GM12891 (cell line): ENCODE results near the gene VPS26C. TPM values are rescaled to one million over a fixed set of nuclear protein-coding genes. Genes with fewer than 3 reads are reported as not detected.
"Not testable (repeated sequence)": the region's sequence is repeated elsewhere in the genome, so short reads cannot be mapped to it uniquely, and the experiment has no call there.

ENCODE experiments used
- DNase-seq: peaks from one replicate; pipeline ENCODE4 v3.0.0; 2011; ENCODE audit warnings: low spot score; ENCODE audit not compliant: insufficient read length
- FAIRE-seq: peaks from 2 replicates; lab custom pipeline; 2011; peaks lifted over from hg19 to GRCh38; lab: Jason Lieb, UNC
- PAX5 ChIP-seq: IDR thresholded peaks from 2 replicates; pipeline ENCODE4 v1.6.1; 2011; ENCODE audit warnings: low read length, moderate library complexity, mild to moderate bottlenecking; ENCODE audit not compliant: insufficient read depth, severe bottlenecking
- POLR2A ChIP-seq: IDR thresholded peaks from 2 replicates; pipeline ENCODE4 v1.6.1; 2011; ENCODE audit warnings: low read depth, low read length, control low read depth
- POLR2AphosphoS5 ChIP-seq: IDR thresholded peaks from 2 replicates; pipeline ENCODE4 v1.6.1; 2011; ENCODE audit warnings: low read depth, low read length, control low read depth
- POU2F2 ChIP-seq: IDR thresholded peaks from 2 replicates; pipeline ENCODE4 v1.6.1; 2011; ENCODE audit warnings: low read depth, mild to moderate bottlenecking, control low read depth, low read length, moderate library complexity
- SPI1 ChIP-seq: IDR thresholded peaks from 2 replicates; pipeline ENCODE4 v1.6.1; 2011; ENCODE audit warnings: low read depth, low read length, control low read depth
- TAF1 ChIP-seq: IDR thresholded peaks from 2 replicates; pipeline ENCODE4 v1.6.1; 2011; ENCODE audit warnings: low read depth, low read length, control low read depth
- polyA plus RNA-seq: library from polyadenylated mRNA; unstranded; fragments of >200 nt; gene quantifications from one replicate; pipeline ENCODE4 v1.2.1, GENCODE V29; 2012; ENCODE audit warnings: low read depth, missing spikeins, inconsistent platforms; ENCODE audit not compliant: missing spikeins

VPS26C gene
- polyA plus RNA-seq = 29.8 TPM

- FAIRE-seq (peak; percentile 100), DNase-seq (peak; percentile 88)
- peak; percentile 68; the same call in 1 of the 2 replicates for TF ChIP-seq TAF1
- no peak for TF ChIP-seq PAX5
- TF ChIP-seq POLR2A = peak; percentile 94
- no peak; the same call in 1 of the 2 replicates for TF ChIP-seq POU2F2
- TF ChIP-seq SPI1 = peak; percentile 0; the same call in 1 of the 2 replicates
- peak; percentile 94 for TF ChIP-seq POLR2AphosphoS5
These were observed at the start of gene VPS26C for GRCh38 chr21:37267269-37268185. Gene VPS26C, minus strand, starts transcription at chr21:37267334. Its CDS starts 40 bp downstream, at chr21:37267294.

- FAIRE-seq, DNase-seq: not testable (repeated sequence)
These were observed 48.9 kb upstream of the VPS26C start for GRCh38 chr21:37316072-37316471.

- DNase-seq = no peak
- TF ChIP-seq SPI1 (no peak), POLR2AphosphoS5 (no peak), POLR2A (no peak), TAF1 (no peak), POU2F2 (no peak)
- FAIRE-seq = no peak
These were observed 33.1 kb upstream of the VPS26C start for GRCh38 chr21:37300114-37300751.

GRCh38 chr21:37297364-37297763 lies 30.2 kb upstream of the VPS26C start:
- FAIRE-seq = no peak
- no peak for DNase-seq
- TF ChIP-seq SPI1 = no peak

GRCh38 chr21:37294679-37295078 lies 27.5 kb upstream of the VPS26C start:
- DNase-seq (no peak), FAIRE-seq (no peak)
- TF ChIP-seq POU2F2 (no peak), SPI1 (no peak), PAX5 (no peak), TAF1 (no peak), POLR2AphosphoS5 (no peak), POLR2A (no peak)

- FAIRE-seq (no peak), DNase-seq (no peak)
- TF ChIP-seq POLR2A (no peak), POLR2AphosphoS5 (no peak), TAF1 (no peak), SPI1 (no peak), PAX5 (no peak), POU2F2 (no peak)
These were observed 25.8 kb upstream of the VPS26C start for GRCh38 chr21:37292941-37293340.

GRCh38 chr21:37292041-37292440 lies 24.9 kb upstream of the VPS26C start:
- TF ChIP-seq POLR2A (no peak), PAX5 (no peak), SPI1 (no peak), POLR2AphosphoS5 (no peak), TAF1 (no peak), POU2F2 (no peak)
- no peak for FAIRE-seq

GRCh38 chr21:37283191-37283710 lies 16.1 kb upstream of the VPS26C start:
- not testable (repeated sequence) for DNase-seq, FAIRE-seq

More at GRCh38 chr21:37292041-37292440, 24.9 kb upstream of the VPS26C start:
- no peak for DNase-seq

- DNase-seq, FAIRE-seq: not testable (repeated sequence)
These were observed 15.5 kb upstream of the VPS26C start for GRCh38 chr21:37282602-37283001.

- TF ChIP-seq SPI1 (no peak), POU2F2 (no peak), PAX5 (no peak)
- FAIRE-seq (peak; percentile 13), DNase-seq (no peak)
These were observed 14.9 kb upstream of the VPS26C start for GRCh38 chr21:37281993-37282392.

- FAIRE-seq (no peak), DNase-seq (no peak)
- TF ChIP-seq TAF1 (no peak), PAX5 (no peak), POLR2A (no peak), POU2F2 (no peak), SPI1 (no peak), POLR2AphosphoS5 (no peak)
These were observed 14.4 kb upstream of the VPS26C start for GRCh38 chr21:37281579-37281978.

GRCh38 chr21:37279271-37279670 lies 12.1 kb upstream of the VPS26C start:
- FAIRE-seq, DNase-seq: not testable (repeated sequence)
